HCT116 (cell line): ENCODE measurements around the gene PEAK3.

Experiments used
- ATF3 ChIP-seq: IDR thresholded peaks from 2 replicates; pipeline ENCODE4 v1.6.1; 2012
- CBX3 ChIP-seq: IDR thresholded peaks from 2 replicates; pipeline ENCODE4 v1.6.1; 2012; ENCODE audit warnings: low read depth
- CEBPB ChIP-seq: IDR thresholded peaks from 2 replicates; pipeline ENCODE4 v1.6.1; 2012; ENCODE audit warnings: low read depth
- CTCF ChIP-seq, 3 experiments: fragments of 200-600 bp in 1 of 3; sonication (generic) in 1 of 3; IDR thresholded peaks in 2 of 3; conservative IDR thresholded peaks in 1 of 3; 2 replicates each; pipeline ENCODE4 v1.5.1; 2012 to 2017; ENCODE audit warnings: low read depth in 2 of 3, low read length in 2 of 3, antibody characterized with exemption in 1 of 3, borderline replicate concordance in 1 of 3, control low read depth in 1 of 3, mild to moderate bottlenecking in 1 of 3, mixed read lengths in 1 of 3, mixed run types in 1 of 3, moderate library complexity in 1 of 3; ENCODE audit not compliant: insufficient read depth in 1 of 3
- EZH2 ChIP-seq: fragments of 200-600 bp; sonication (generic); IDR thresholded peaks from 2 replicates; pipeline ENCODE4 v1.6.1; 2017; ENCODE audit warnings: antibody characterized with exemption, mixed run types
- JUND ChIP-seq: IDR thresholded peaks from 2 replicates; pipeline ENCODE4 v1.6.1; 2012
- POLR2A ChIP-seq: IDR thresholded peaks from 2 replicates; pipeline ENCODE4 v1.7.0; 2011; ENCODE audit warnings: borderline replicate concordance; ENCODE audit not compliant: insufficient read depth, insufficient read length; ENCODE audit errors: extremely low read depth
- POLR2AphosphoS5 ChIP-seq: IDR thresholded peaks from 2 replicates; pipeline ENCODE4 v1.6.1; 2011; ENCODE audit warnings: mild to moderate bottlenecking, low read depth, low read length, moderate library complexity
- REST ChIP-seq: IDR thresholded peaks from 2 replicates; pipeline ENCODE4 v1.6.1; 2012; ENCODE audit warnings: low read depth
- SIN3A ChIP-seq: IDR thresholded peaks from 2 replicates; pipeline ENCODE4 v1.6.1; 2012; ENCODE audit warnings: low read depth
- YY1 ChIP-seq: IDR thresholded peaks from 2 replicates; pipeline ENCODE4 v1.6.1; 2011; ENCODE audit warnings: low read length, low read depth, moderate library complexity, mild to moderate bottlenecking; ENCODE audit not compliant: insufficient replicate concordance; ENCODE audit errors: extremely low read depth

- no peak for TF ChIP-seq SIN3A
- TF ChIP-seq CEBPB: no peak
- no peak for TF ChIP-seq ATF3
- no peak for TF ChIP-seq JUND
- no peak for TF ChIP-seq CTCF (IDR thresholded peaks at IDR 0.05 in 2 of 3, conservative IDR thresholded peaks at IDR 0.05 in 1 of 3; ENCODE audit: borderline replicate concordance in 1 of 3, insufficient read depth in 1 of 3, low read depth in 2 of 3, low read length in 2 of 3)
- TF ChIP-seq POLR2A: no peak
- TF ChIP-seq YY1: no peak
- no peak for TF ChIP-seq POLR2AphosphoS5
- TF ChIP-seq CBX3: no peak
- no peak for TF ChIP-seq EZH2
- no peak for TF ChIP-seq REST
Measured at GRCh38 chr19:2312820-2313501, 31.0 kb upstream of the PEAK3 start.
